ENCODE data around the gene RFC2. TPM values are rescaled to one million over a fixed set of nuclear protein-coding genes. Genes with fewer than 3 reads are reported as not detected.
A peak's percentile ranks its signal among the peaks of the same experiment; 100 is the strongest.

Gene RFC2
- total RNA-seq, 1 experiment from 2014 or later: 75.6 TPM

DNA sequence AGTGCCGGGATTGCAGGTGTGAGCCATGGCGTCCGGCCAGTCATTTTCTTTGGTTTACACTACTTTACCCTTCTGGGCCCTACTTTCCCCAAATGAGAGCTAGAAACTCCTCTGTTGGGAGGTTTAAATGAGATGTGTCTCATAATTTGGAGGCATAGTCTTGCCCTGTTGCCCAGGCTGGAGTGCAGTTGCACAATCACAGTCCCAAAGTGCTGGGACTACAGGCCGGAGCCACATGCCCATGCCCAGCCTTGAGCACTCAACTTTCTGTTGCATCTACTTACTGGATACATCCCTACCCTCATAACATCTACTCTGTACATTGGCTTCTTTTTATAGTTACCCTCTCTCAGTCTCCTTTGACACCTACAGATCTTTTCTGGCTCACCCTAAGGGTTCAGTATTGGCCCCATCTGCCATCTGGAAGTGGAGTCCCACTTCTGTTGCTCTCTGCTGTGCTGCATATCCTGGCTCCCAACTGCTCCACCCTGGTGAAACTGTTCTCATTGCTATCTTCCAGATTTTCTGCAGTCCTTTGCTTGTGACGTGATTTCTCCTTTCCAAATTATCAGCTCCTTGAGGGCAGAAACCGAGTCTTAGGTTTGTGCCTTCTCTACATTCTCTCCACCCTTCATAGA lies 71.6 kb downstream of the RFC2 start:
- peaks cover 54 to 81% of the 10 kb centered on the region in 2 experiments for H3K4me1 ChIP-seq (ENCODE audit: control insufficient read depth in 1 of 2, insufficient read depth in 2 of 2, low read length in 2 of 2)
- H3K79me2 ChIP-seq (ENCODE audit: insufficient read depth, low read length): peaks cover 100% of the 10 kb centered on the region
- POLR2A ChIA-PET: interaction anchor here (0.6 kb wide), 1 partner anchor 27 kb away, joined by 3 read pairs; no protein-coding TSS in a partner anchor
- ATAC-seq (no peak), DNase-seq (ENCODE audit: low read depth, low spot score) (no peak)
- H3K4me2 ChIP-seq (ENCODE audit: low read length): peak overlapping the region; percentile 45; the same call in 1 of the 2 replicates
- peak overlapping the region; percentile 25 for H3K27ac ChIP-seq (ENCODE audit: low read depth, low read length)
- no peaks in the 10 kb centered on the region for H3K9me2 ChIP-seq (ENCODE audit: insufficient read depth)
- no TSS peak for BruUV-seq (replicated peaks)
- H3K27me3 ChIP-seq (ENCODE audit: insufficient read depth, low read length): no peaks in the 10 kb centered on the region
- H3K4me3 ChIP-seq (replicated peaks in 1 of 2; ENCODE audit: low read depth in 1 of 2, low read length in 2 of 2): no peak overlapping the region
- no peaks in the 10 kb centered on the region for H3K9me3 ChIP-seq (ENCODE audit: control insufficient read depth in 1 of 2, insufficient read depth in 1 of 2, low read depth in 1 of 2, low read length in 2 of 2)
- RAD21 ChIA-PET (ENCODE audit: low non-redundant PET in 1 of 2, low total read pairs in 2 of 2, uncharacterized antibody in 2 of 2, unreplicated experiment in 2 of 2): interaction anchor here in 1 of 2 experiments (0.9 kb wide), 1 partner anchor 114 kb away, joined by 3 read pairs; no protein-coding TSS in a partner anchor
- intact Hi-C loops (cut with micrococcal nuclease): loop anchor here (2.0 kb wide), 1 partner anchor 114 kb away; no protein-coding TSS in a partner anchor
- CTCF ChIA-PET: interaction anchor here (1.1 to 2.0 kb wide), 2 partner anchors 16 to 114 kb away, joined by 7 to 12 read pairs; no protein-coding TSS in a partner anchor
- peaks cover 70% of the 10 kb centered on the region; the same call in 1 of the 2 replicates for H4K20me1 ChIP-seq (ENCODE audit: insufficient read depth)
- H3K36me3 ChIP-seq (ENCODE audit: control insufficient read depth in 1 of 2, insufficient read depth in 2 of 2, low read length in 2 of 2): peaks cover 2 to 41% of the 10 kb centered on the region in 2 experiments; a peak in 3 of 4 replicates
- no peak overlapping the region for H3K9ac ChIP-seq (ENCODE audit: low read length)
- TF ChIP-seq SP1 (IDR thresholded peaks at IDR 0.05; ENCODE audit: low read depth) (no peak), TCF7L2 (IDR thresholded peaks at IDR 0.05; ENCODE audit: borderline replicate concordance, extremely low read depth, insufficient read depth, insufficient read length) (no peak), ZFX (IDR thresholded peaks at IDR 0.05) (no peak), YY1 (IDR thresholded peaks at IDR 0.05; ENCODE audit: extremely low read depth, insufficient replicate concordance, low read depth, low read length) (no peak), EZH2 (IDR thresholded peaks at IDR 0.05) (no peak), FOSL1 (IDR thresholded peaks at IDR 0.05; ENCODE audit: low read depth) (no peak), CEBPB (IDR thresholded peaks at IDR 0.05; ENCODE audit: low read depth) (no peak)
- TF ChIP-seq, protein P1, sequence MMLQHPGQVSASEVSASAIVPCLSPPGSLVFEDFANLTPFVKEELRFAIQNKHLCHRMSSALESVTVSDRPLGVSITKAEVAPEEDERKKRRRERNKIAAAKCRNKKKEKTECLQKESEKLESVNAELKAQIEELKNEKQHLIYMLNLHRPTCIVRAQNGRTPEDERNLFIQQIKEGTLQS (IDR thresholded peaks at IDR 0.05): no peak
- TF ChIP-seq, protein P2, sequence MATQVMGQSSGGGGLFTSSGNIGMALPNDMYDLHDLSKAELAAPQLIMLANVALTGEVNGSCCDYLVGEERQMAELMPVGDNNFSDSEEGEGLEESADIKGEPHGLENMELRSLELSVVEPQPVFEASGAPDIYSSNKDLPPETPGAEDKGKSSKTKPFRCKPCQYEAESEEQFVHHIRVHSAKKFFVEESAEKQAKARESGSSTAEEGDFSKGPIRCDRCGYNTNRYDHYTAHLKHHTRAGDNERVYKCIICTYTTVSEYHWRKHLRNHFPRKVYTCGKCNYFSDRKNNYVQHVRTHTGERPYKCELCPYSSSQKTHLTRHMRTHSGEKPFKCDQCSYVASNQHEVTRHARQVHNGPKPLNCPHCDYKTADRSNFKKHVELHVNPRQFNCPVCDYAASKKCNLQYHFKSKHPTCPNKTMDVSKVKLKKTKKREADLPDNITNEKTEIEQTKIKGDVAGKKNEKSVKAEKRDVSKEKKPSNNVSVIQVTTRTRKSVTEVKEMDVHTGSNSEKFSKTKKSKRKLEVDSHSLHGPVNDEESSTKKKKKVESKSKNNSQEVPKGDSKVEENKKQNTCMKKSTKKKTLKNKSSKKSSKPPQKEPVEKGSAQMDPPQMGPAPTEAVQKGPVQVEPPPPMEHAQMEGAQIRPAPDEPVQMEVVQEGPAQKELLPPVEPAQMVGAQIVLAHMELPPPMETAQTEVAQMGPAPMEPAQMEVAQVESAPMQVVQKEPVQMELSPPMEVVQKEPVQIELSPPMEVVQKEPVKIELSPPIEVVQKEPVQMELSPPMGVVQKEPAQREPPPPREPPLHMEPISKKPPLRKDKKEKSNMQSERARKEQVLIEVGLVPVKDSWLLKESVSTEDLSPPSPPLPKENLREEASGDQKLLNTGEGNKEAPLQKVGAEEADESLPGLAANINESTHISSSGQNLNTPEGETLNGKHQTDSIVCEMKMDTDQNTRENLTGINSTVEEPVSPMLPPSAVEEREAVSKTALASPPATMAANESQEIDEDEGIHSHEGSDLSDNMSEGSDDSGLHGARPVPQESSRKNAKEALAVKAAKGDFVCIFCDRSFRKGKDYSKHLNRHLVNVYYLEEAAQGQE (IDR thresholded peaks at IDR 0.05; ENCODE audit: low read depth): no peak
- H2AFZ ChIP-seq (ENCODE audit: low read depth, low read length, poor library complexity, severe bottlenecking): no peak overlapping the region
